Rectal smooth muscle tissue (tissue), 1 donor: Measurements from ENCODE around the gene PSMB5.
"Not testable (repeated sequence)": the region's sequence is repeated elsewhere in the genome, so short reads cannot be mapped to it uniquely, and the experiment has no call there.

Source experiments
- H3K27ac ChIP-seq: one replicate; pipeline ENCODE4 v1.7.0; 2013; ENCODE audit warnings: low read depth, low read length, inconsistent platforms
- H3K27me3 ChIP-seq: one replicate; pipeline ENCODE4 v1.7.0; 2013; ENCODE audit warnings: low read length; ENCODE audit not compliant: control insufficient read depth, insufficient read depth
- H3K36me3 ChIP-seq: one replicate; pipeline ENCODE4 v1.7.0; 2013; ENCODE audit warnings: low read length; ENCODE audit not compliant: control insufficient read depth, insufficient read depth
- H3K4me1 ChIP-seq: one replicate; pipeline ENCODE4 v1.7.0; 2013; ENCODE audit warnings: low read length; ENCODE audit not compliant: control insufficient read depth, insufficient read depth
- H3K4me3 ChIP-seq: one replicate; pipeline ENCODE4 v1.7.0; 2013; ENCODE audit warnings: low read length
- H3K9ac ChIP-seq: one replicate; pipeline ENCODE4 v1.7.0; 2013; ENCODE audit warnings: low read length

PSMB5 gene

DNA sequence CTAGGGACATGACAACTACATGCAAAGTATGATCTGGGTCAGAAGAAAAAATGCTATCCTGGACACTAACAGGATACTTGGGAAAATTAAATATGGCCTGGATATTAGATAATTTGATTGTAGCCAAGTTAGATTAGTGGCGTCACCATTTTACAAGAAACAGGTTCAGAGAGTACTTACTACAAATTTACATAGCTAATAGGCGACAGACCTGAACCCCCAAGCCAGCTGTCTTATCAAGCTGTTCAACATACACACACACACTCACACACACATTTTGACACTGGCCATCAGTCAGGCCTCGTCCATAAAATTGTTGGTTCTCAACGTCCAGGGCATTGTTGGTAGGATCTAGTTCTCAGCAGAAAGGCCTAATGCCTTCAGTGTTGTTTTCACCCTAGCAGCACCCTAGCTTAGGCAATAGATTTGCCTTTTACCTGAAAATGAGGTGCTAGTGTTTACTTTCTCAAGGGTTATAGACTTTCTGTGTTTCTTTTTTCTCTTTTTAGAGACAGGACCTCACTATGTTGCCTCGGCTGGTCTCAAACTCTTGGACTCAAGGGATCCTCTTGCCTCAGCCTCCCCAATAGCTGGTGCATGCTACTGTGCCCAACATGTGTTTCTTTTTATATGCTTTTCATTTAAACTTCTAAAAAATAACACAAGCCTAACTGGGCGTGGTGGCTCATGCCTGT is 21.5 kb downstream of the PSMB5 start:
- H3K36me3 ChIP-seq, result no peaks in the 10 kb centered on the region
- no peak overlapping the region for H3K9ac ChIP-seq
- no peaks in the 10 kb centered on the region for H3K27me3 ChIP-seq
- no peak overlapping the region for H3K27ac ChIP-seq
- H3K4me3 ChIP-seq, result no peak overlapping the region
- H3K4me1 ChIP-seq, result peaks cover 5% of the 10 kb centered on the region

DNA sequence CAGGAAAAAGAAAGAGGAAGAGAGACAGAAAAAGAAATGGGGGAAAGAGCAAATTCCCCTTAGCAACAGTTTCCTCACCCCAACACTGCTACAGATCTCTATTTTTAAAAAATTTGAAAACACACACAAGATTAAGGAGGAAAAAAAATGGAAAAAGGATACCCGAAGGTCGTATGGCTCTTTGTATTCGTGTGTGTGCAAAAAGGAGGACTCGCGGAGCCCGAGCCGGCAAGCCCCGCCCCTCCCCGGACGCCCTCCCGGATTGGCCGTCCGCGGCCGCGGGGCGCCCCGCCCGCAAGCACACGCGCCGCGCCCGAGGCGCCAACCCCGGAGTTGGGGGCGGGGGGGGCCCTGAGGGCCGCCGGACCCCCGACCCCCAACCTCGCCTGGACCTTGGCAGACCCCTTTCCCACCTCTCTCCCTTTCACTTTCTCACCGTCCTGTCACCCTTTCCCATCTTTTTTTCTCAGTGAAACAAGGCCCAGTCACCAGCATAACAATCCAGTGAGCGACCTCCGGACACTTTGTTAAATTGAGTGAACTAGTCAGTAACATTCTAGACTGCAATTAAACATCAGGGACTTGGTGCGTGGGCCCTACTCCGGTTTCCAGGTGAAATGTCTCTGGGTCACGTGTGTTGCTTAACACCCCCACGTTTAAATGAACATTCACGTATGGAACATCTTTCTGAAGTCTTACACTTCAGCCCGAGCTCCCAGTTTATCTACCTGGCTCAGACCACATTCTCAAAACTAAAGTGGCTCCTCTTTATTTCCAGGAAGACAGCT is 24.6 kb downstream of the PSMB5 start, which contains the start of gene C14orf93:
C14orf93 (minus strand) TSS at position 205 of the 788 bp plus-strand sequence. CDS start 11,120 bp downstream, outside the sequence.
- Histone ChIP-seq H3K9ac (no peak within 1 kb of the TSS), H3K36me3 (no peaks in the 10 kb centered on the region), H3K4me1 (peaks cover 5% of the 10 kb centered on the region), H3K27me3 (no peaks in the 10 kb centered on the region), H3K27ac (peak within 1 kb of the TSS; percentile 67), H3K4me3 (peak within 1 kb of the TSS; percentile 81)

DNA sequence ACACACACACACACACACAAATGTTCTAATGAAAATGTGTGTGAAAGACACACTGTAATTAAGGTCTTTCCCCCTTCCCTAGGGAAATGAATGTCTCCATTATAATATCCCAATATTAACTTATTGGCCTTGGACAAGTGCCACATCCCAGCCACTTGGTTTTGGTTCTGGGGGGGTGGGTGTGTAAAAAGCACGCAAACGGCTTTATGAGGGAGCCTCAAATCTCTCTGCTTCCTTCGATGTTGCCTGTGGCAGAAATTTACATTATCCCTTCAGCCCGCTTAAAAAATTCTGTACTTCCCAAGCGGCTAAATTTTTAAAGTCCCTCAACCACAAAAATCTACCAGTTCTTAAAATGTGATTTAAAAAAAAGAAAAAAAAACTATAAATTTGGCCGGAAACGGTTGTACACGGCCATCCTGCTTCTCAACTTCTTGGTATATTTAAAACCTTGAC is 25.2 kb downstream of the PSMB5 start:
- H3K9ac ChIP-seq, result no peak overlapping the region
- H3K27me3 ChIP-seq, result no peaks in the 10 kb centered on the region
- H3K27ac ChIP-seq, result peak overlapping the region; percentile 67
- peak overlapping the region; percentile 81 for H3K4me3 ChIP-seq
- peaks cover 5% of the 10 kb centered on the region for H3K4me1 ChIP-seq
- H3K36me3 ChIP-seq, result no peaks in the 10 kb centered on the region

DNA sequence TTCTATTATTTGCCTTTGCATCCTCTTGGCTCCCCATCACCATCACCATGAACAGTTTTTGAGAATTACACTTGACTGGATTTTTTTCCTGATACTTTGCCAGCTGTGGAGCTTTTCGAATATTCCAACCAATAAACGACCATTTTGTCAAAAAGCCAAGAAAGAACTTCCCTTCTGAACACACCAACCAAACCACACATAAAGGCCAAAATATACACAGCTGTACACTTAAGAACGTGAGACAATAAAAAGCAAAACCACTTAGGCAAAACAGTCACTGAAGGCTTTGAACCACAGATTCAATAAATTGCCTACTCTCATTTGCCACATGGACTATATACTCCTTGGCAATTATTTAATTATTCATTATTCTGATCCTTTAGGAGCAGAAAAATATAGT is 25.9 kb downstream of the PSMB5 start:
- Histone ChIP-seq H3K4me1 (peaks cover 5% of the 10 kb centered on the region), H3K27me3 (no peaks in the 10 kb centered on the region), H3K9ac (no peak overlapping the region), H3K27ac (no peak overlapping the region), H3K36me3 (no peaks in the 10 kb centered on the region), H3K4me3 (no peak overlapping the region)

DNA sequence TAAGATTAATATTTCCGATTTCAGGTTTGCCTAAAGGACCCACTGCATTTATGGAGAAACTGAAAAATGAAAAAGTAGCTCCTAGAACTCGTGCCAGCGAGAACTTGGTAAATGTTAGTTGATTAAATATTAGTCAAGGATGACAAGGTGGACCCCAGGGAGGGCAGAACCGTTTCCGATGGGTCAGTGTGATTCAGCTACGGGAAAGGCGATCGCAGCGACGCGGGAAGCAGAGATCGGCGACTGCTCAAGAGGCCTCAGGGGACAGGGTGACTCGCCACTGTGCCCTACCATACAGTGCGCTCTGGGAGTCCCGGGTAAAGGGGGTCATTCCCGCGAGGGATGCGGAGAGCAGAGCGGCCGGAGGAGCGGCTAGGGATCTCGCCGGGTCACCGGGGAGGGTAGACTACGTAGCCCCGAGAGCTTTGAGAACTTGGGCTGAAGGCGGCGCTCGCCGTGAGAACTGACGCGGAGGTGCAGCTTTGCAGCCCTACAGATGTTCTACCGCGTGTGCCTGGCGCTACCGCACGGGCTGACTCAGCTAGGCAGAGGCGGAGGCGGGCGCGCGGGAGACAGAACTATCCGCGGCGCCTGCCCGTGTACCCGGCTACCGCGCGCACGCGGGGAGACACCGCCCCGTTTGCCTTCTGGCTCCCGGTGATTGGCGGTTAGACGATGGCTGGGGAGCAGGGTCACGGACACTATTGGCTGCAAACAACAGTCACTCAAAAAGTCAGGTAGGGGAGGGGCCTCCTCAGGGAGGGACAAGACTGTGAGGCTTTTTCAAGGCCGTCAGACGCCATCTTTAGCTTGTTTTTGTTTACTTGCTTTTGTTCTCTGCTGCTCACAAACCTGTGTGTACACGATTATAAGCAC is 27.9 kb downstream of the PSMB5 start:
- Histone ChIP-seq H3K27ac (peak overlapping the region; percentile 94), H3K9ac (peak overlapping the region; percentile 63), H3K4me3 (peak overlapping the region; percentile 69)

DNA sequence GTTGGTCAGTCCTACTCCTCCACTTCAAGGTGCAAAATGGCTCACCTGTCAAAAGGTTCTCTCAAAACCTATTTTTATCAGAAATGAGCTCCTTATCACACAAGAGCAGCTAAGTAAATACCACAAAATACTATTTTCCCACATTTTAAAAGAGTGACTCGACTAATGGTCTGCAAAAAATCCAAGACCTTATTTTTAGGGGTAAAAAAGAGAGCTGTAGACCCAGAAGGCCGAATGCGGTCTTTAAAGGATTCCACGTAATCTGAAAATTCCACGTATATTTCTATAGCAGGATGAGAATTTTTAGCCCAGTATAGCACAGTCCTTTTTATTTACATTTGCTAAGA is 28.5 kb downstream of the PSMB5 start:
- no peaks in the 10 kb centered on the region for H3K36me3 ChIP-seq
- peak overlapping the region; percentile 69 for H3K4me3 ChIP-seq
- peak overlapping the region; percentile 94 for H3K27ac ChIP-seq
- H3K9ac ChIP-seq, result no peak overlapping the region
- peaks cover 5% of the 10 kb centered on the region for H3K4me1 ChIP-seq
- H3K27me3 ChIP-seq, result no peaks in the 10 kb centered on the region

More for the DNA sequence above, 27.9 kb downstream of the PSMB5 start:
- H3K4me1 ChIP-seq, result peaks cover 5% of the 10 kb centered on the region
- H3K27me3 ChIP-seq, result no peaks in the 10 kb centered on the region
- H3K36me3 ChIP-seq, result no peaks in the 10 kb centered on the region

DNA sequence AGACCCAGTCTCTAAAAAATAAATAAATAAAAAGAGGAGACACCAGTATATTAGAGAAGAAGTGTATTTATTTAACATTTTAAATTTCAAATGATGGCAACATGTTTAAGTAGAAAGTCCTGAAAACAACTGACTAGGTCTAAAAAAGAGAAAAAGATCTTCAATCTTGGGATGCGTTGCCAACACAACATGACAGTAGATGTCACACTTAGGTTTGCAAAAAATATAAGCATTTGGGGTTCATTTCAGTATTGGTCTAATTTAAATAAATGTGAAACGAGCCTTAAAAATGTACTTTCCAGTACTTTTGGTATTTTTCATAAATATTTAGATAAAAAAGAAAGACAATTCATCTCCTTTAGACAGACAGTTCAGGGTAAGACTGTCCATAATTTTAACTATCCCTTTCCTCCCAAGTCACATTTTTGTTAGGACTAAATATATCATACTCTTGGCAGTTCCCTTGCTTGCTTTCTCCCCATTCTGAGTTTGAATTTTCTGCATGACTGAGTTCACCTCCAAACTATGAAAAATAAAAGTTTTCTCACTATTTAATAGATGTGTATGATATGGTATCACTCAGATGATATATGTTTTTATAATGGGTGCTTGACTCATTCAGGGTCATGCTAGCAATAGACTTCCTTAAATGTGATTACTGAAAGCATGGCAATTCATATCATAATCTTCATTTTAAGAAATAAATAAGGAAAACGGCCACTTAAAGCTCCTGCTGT is 29.1 kb downstream of the PSMB5 start:
- H3K27me3 ChIP-seq, result no peaks in the 10 kb centered on the region
- no peak overlapping the region for H3K9ac ChIP-seq
- no peak overlapping the region for H3K4me3 ChIP-seq
- no peak overlapping the region for H3K27ac ChIP-seq
- peaks cover 5% of the 10 kb centered on the region for H3K4me1 ChIP-seq
- no peaks in the 10 kb centered on the region for H3K36me3 ChIP-seq

DNA sequence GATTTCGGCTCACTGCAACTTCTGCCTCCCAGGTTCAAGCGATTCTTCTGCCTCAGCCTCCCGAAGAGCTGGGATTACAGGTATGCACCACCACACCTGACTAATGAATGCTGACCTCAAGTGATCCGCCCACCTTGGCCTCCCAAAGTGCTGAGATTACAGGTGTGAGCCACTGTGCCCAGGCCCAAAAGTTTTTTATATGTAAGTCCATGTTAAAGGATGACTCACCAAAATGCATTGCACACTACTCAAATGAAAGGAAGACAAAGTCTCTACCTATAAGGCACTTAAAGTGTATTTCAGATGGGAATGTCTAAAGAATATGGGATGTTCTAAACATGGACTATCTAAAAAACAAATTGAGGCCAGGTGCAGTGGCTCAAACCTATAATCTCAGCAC is 30.4 kb downstream of the PSMB5 start:
- not testable (repeated sequence) for H3K36me3 ChIP-seq, H3K27me3 ChIP-seq, H3K4me3 ChIP-seq

DNA sequence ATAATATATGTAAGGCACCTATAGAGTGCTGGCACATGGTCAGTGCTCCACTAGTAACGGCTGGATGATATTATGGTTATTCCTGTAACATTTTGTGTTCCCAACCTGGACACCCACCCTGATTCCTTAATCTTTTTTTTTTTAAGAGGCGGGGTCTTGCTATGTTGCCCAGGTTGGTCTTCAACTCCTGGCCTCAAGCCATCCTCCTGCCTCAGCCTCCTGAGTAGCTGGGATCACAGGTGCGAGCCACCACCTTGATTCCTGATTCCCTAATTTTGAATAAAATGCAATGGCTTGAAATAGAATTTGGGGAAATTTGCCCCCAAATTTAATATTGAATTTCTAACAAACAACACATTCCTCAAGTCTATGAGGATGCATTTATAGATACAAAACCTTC is 32.1 kb downstream of the PSMB5 start:
- H3K4me3 ChIP-seq, result no peak overlapping the region
- no peak overlapping the region for H3K9ac ChIP-seq
- no peaks in the 10 kb centered on the region for H3K36me3 ChIP-seq
- H3K4me1 ChIP-seq, result no peaks in the 10 kb centered on the region
- H3K27me3 ChIP-seq, result no peaks in the 10 kb centered on the region
- no peak overlapping the region for H3K27ac ChIP-seq

More for the DNA sequence above, 30.4 kb downstream of the PSMB5 start:
- not testable (repeated sequence) for H3K4me1 ChIP-seq, H3K9ac ChIP-seq, H3K27ac ChIP-seq

DNA sequence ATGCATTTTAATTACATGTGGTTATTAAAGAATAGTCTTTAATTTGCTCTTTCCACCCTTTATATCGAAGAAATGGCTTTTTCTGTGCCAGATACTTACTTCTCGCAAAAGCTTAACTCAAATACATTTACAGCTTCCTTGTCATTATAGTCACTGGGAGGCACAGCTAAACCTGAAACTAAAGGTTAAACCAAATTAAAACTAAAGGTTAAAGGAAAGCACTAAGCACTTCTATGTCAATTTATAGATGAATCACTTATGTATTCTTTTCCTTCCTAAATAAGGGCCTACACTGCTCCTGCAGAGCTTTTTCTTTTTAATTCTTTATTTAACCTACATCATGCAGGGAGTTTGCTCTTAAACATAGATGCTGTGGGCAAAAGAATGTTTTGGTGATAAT is 33.8 kb downstream of the PSMB5 start:
- Histone ChIP-seq H3K27me3 (no peaks in the 10 kb centered on the region), H3K4me3 (no peak overlapping the region), H3K27ac (no peak overlapping the region), H3K9ac (no peak overlapping the region), H3K36me3 (no peaks in the 10 kb centered on the region), H3K4me1 (no peaks in the 10 kb centered on the region)

DNA sequence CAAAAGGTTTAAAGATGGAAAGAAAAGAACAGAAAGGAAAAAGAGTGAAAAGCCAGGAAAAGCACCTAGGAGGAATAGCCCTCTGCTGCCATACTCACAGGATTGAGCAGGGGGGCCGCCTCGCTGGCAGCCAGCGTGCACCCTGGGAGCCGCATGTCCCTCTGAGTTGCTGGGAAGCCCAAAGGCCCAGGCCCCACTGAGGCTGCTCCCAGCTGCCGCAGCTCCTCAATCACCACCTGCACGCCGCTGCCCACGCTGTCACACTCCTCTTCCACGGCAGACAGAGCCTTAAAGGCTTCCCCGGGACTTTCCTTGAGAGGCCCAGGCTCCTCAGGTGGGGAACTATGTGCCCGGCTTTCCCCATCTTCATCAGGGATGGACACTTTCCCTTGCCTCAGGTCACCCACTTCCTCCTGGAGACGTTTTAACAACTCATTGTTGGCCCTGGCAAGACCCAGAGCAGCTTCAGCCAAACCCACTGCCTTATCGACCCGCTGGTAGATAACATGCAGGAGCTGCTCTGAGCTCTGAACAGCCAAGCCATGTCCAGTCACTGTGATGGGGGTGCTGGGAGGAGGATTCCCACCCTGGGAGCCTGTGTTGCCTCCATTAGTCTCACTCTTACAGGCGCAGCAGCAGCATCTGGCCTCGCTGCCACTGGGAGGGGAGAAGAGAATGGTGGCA is 36.2 kb downstream of the PSMB5 start:
- Histone ChIP-seq H3K36me3 (no peaks in the 10 kb centered on the region), H3K27ac (no peak overlapping the region), H3K27me3 (no peaks in the 10 kb centered on the region), H3K4me1 (peaks cover 3% of the 10 kb centered on the region), H3K4me3 (no peak overlapping the region), H3K9ac (no peak overlapping the region)
